ENCODE results near the gene CHCT1. TPM values are rescaled to one million over a fixed set of nuclear protein-coding genes. Genes with fewer than 3 reads are reported as not detected.

The CHCT1 gene
- total RNA-seq, 1 experiment from 2014 or later = 0.88 TPM

DNA sequence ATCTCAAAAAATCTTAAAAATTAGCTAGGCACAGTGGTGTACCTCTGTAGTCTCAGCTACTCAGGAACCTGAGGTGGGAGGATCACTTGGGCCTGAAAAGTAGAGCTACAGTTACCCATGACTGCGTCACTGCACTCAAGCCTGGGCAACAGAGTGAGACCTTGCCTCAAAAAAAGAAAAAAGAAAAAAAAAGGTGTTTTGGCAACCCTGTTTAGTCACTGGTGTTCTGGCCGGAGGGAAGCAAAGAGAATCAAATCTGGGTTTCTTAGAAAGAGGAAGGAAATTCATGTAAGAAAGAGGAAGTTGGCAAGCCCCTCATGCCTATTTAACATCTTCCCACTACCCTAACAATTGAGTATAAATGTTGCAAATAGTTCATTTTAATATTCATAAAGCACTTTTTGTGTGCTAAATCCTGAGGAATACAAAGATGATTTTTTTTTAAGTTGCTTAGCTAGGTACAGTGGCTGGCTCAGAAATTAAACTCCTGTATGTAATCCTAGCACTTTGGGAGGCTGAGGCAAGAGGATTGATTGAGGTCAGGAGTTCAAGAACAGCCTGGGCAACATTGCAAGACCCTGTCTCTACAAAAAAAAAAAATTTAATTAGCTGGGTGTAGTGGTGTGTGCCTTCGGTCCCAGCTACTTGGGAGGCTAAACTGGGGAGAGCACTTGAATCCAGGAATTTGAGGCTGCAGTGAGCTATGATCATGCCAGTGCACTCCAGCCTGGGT lies 23.9 kb upstream of the CHCT1 start:
- ChIA-PET CTCF (no interaction called here), POLR2A (ENCODE audit: low non-redundant PET) (interaction anchor here (0.6 kb wide), 1 partner anchor 1064 kb away, joined by 10 read pairs; no protein-coding TSS in a partner anchor)
- Histone ChIP-seq H3K4me1 (ENCODE audit: insufficient read depth, low read length, poor library complexity, severe bottlenecking) (peaks cover 15% of the 10 kb centered on the region), H3K36me3 (ENCODE audit: insufficient read depth, low read length, poor library complexity, severe bottlenecking) (no peaks in the 10 kb centered on the region), H3K9me3 (ENCODE audit: low read depth, low read length, poor library complexity, severe bottlenecking) (no peaks in the 10 kb centered on the region), H3K4me3 (ENCODE audit: low read depth, low read length, poor library complexity, severe bottlenecking) (no peak overlapping the region), H3K27ac (ENCODE audit: low read depth, low read length, poor library complexity, severe bottlenecking) (no peak overlapping the region), H3K27me3 (replicated peaks; ENCODE audit: insufficient read depth, low read depth, low read length, poor library complexity) (no peaks in the 10 kb centered on the region)
- no peak for DNase-seq (ENCODE audit: low spot score)
- TF ChIP-seq EZH2 (IDR thresholded peaks at IDR 0.05; ENCODE audit: borderline replicate concordance, low read depth, low read length, poor library complexity, severe bottlenecking) = no peak
- TF ChIP-seq, protein P1, sequence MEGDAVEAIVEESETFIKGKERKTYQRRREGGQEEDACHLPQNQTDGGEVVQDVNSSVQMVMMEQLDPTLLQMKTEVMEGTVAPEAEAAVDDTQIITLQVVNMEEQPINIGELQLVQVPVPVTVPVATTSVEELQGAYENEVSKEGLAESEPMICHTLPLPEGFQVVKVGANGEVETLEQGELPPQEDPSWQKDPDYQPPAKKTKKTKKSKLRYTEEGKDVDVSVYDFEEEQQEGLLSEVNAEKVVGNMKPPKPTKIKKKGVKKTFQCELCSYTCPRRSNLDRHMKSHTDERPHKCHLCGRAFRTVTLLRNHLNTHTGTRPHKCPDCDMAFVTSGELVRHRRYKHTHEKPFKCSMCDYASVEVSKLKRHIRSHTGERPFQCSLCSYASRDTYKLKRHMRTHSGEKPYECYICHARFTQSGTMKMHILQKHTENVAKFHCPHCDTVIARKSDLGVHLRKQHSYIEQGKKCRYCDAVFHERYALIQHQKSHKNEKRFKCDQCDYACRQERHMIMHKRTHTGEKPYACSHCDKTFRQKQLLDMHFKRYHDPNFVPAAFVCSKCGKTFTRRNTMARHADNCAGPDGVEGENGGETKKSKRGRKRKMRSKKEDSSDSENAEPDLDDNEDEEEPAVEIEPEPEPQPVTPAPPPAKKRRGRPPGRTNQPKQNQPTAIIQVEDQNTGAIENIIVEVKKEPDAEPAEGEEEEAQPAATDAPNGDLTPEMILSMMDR (conservative IDR thresholded peaks at IDR 0.05; ENCODE audit: low read depth, low read length) = no peak
- BruUV-seq (replicated peaks) = no TSS peak
- intact Hi-C loops (cut with micrococcal nuclease; ENCODE audit: unreplicated experiment) = no loop called here

DNA sequence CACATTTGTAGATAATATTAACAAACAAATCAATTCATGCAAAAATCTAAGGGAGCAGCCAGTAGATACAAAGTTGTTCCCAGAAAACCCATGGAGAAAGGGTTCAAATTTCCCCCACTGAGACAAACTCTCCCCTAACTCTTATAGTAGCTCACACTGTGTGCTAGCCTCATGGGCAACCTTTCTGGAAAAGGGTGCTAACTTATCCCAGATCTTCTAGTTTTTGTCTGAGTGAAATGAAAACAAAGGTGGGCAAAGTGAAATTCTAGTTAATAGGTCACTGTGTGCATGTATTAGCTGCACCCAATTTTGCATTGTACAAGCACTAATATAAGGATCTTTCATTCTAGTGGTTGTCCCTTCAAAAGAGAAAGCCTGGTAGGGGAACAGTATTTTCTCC lies 20.5 kb upstream of the CHCT1 start:
- no peak for DNase-seq (ENCODE audit: low spot score)
- TF ChIP-seq, protein P1 (conservative IDR thresholded peaks at IDR 0.05; ENCODE audit: low read depth, low read length) = no peak
- no peak for TF ChIP-seq EZH2 (IDR thresholded peaks at IDR 0.05; ENCODE audit: borderline replicate concordance, low read depth, low read length, poor library complexity, severe bottlenecking)
- Histone ChIP-seq H3K9me3 (ENCODE audit: low read depth, low read length, poor library complexity, severe bottlenecking) (no peaks in the 10 kb centered on the region), H3K4me1 (ENCODE audit: insufficient read depth, low read length, poor library complexity, severe bottlenecking) (peaks cover 4% of the 10 kb centered on the region), H3K27me3 (replicated peaks; ENCODE audit: insufficient read depth, low read depth, low read length, poor library complexity) (no peaks in the 10 kb centered on the region), H3K4me3 (ENCODE audit: low read depth, low read length, poor library complexity, severe bottlenecking) (no peak overlapping the region), H3K36me3 (ENCODE audit: insufficient read depth, low read length, poor library complexity, severe bottlenecking) (no peaks in the 10 kb centered on the region), H3K27ac (ENCODE audit: low read depth, low read length, poor library complexity, severe bottlenecking) (no peak overlapping the region)
- no TSS peak for BruUV-seq (replicated peaks)
- CTCF ChIA-PET = no interaction called here
- intact Hi-C loops (cut with micrococcal nuclease; ENCODE audit: unreplicated experiment) = no loop called here
- POLR2A ChIA-PET (ENCODE audit: low non-redundant PET) = no interaction called here

DNA sequence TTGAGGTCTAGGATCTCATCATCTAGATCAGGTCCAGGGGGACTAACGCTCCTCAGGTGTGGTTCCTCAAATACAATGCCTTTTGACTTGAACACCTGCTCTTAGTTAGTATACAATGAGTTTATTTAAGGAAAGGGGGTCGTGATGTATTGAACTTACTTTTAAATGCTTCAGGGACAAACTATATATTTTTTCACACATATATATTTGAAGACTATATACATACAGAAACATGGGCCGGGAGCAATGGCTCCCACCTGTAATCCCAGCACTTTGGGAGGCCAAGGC lies 18.8 kb upstream of the CHCT1 start:
- POLR2A ChIA-PET (ENCODE audit: low non-redundant PET) = no interaction called here
- no peak overlapping the region for H3K4me3 ChIP-seq (ENCODE audit: low read depth, low read length, poor library complexity, severe bottlenecking)
- H3K27ac ChIP-seq (ENCODE audit: low read depth, low read length, poor library complexity, severe bottlenecking) = no peak overlapping the region
- no peaks in the 10 kb centered on the region for H3K27me3 ChIP-seq (replicated peaks; ENCODE audit: insufficient read depth, low read depth, low read length, poor library complexity)
- DNase-seq (ENCODE audit: low spot score) = no peak
- no peak for TF ChIP-seq EZH2 (IDR thresholded peaks at IDR 0.05; ENCODE audit: borderline replicate concordance, low read depth, low read length, poor library complexity, severe bottlenecking)
- TF ChIP-seq, protein P1 (conservative IDR thresholded peaks at IDR 0.05; ENCODE audit: low read depth, low read length) = no peak
- BruUV-seq (replicated peaks) = no TSS peak
- H3K36me3 ChIP-seq (ENCODE audit: insufficient read depth, low read length, poor library complexity, severe bottlenecking) = no peaks in the 10 kb centered on the region
- H3K9me3 ChIP-seq (ENCODE audit: low read depth, low read length, poor library complexity, severe bottlenecking) = no peaks in the 10 kb centered on the region
- CTCF ChIA-PET = no interaction called here
- intact Hi-C loops (cut with micrococcal nuclease; ENCODE audit: unreplicated experiment) = no loop called here
- peaks cover under 1% of the 10 kb centered on the region for H3K4me1 ChIP-seq (ENCODE audit: insufficient read depth, low read length, poor library complexity, severe bottlenecking)

Data from A673 (cell line).